Dendritic cell treated with granulocyte-macrophage colony-stimulating factor and Interleukin-4, amounts not matched to agents 40 ng/mL and 50 ng/mL, for 4 days (primary cell): ENCODE results near the gene ELP1.
"Not testable (repeated sequence)": the region's sequence is repeated elsewhere in the genome, so short reads cannot be mapped to it uniquely, and the experiment has no call there.

ENCODE experiments used
- H3K27ac Mint-ChIP-seq: one replicate; pipeline ENCODE4 v1.8.0; 2022; ENCODE audit warnings: mild to moderate bottlenecking, mixed read lengths
- H3K27me3 Mint-ChIP-seq: one replicate; pipeline ENCODE4 v1.8.0; 2022; ENCODE audit warnings: mild to moderate bottlenecking, mixed read lengths
- H3K36me3 Mint-ChIP-seq: one replicate; pipeline ENCODE4 v1.8.0; 2022; ENCODE audit warnings: low read depth, mixed read lengths
- H3K4me1 Mint-ChIP-seq: one replicate; pipeline ENCODE4 v1.8.0; 2022; ENCODE audit warnings: low read depth, mixed read lengths
- H3K4me3 Mint-ChIP-seq: one replicate; pipeline ENCODE4 v1.8.0; 2022; ENCODE audit warnings: mild to moderate bottlenecking, moderate library complexity, mixed read lengths
- H3K9me3 Mint-ChIP-seq: one replicate; pipeline ENCODE4 v1.8.0; 2022; ENCODE audit warnings: mixed read lengths
- intact Hi-C: fragments of 100-400 bp; cut with micrococcal nuclease; formaldehyde crosslinking; loops from one replicate; pipeline ENCODE4 v1.15.0; 2022

ELP1 gene

GRCh38 chr9:108951578-108951977, 17.7 kb upstream of the ELP1 start:
- Mint-ChIP-seq H3K9me3 (no peaks in the 10 kb centered on the region), H3K27me3 (no peaks in the 10 kb centered on the region), H3K4me1 (peaks cover 5% of the 10 kb centered on the region), H3K27ac (no peak overlapping the region), H3K36me3 (peaks cover 71% of the 10 kb centered on the region), H3K4me3 (no peak overlapping the region)
- intact Hi-C loops, result no loop called here

GRCh38 chr9:108950168-108950567, 16.2 kb upstream of the ELP1 start:
- Mint-ChIP-seq H3K9me3 (no peaks in the 10 kb centered on the region), H3K36me3 (peaks cover 71% of the 10 kb centered on the region), H3K4me3 (no peak overlapping the region), H3K27me3 (no peaks in the 10 kb centered on the region), H3K4me1 (peaks cover 11% of the 10 kb centered on the region), H3K27ac (no peak overlapping the region)
- intact Hi-C loops, result no loop called here

- intact Hi-C loops, result no loop called here
- Mint-ChIP-seq H3K4me3 (no peak overlapping the region), H3K27ac (no peak overlapping the region), H3K9me3 (no peaks in the 10 kb centered on the region), H3K27me3 (no peaks in the 10 kb centered on the region), H3K4me1 (peaks cover 4% of the 10 kb centered on the region), H3K36me3 (peaks cover 63% of the 10 kb centered on the region)
These were observed 6.1 kb upstream of the ELP1 start for GRCh38 chr9:108939975-108940374.

GRCh38 chr9:108937561-108938305, 3.8 kb upstream of the ELP1 start:
- Mint-ChIP-seq H3K9me3 (no peaks in the 10 kb centered on the region), H3K4me1 (peaks cover 20% of the 10 kb centered on the region), H3K36me3 (peaks cover 61% of the 10 kb centered on the region), H3K27ac (no peak overlapping the region), H3K27me3 (no peaks in the 10 kb centered on the region), H3K4me3 (no peak overlapping the region)
- intact Hi-C loops, result no loop called here

GRCh38 chr9:108934323-108934893, 484 bp upstream of the ELP1 start, which contains the start of gene ABITRAM:
ABITRAM (plus strand) TSS chr9:108934400; CDS start chr9:108934487, 87 bp downstream.
- Mint-ChIP-seq H3K27ac (peak within 1 kb of the TSS; percentile 96), H3K36me3 (peaks cover 49% of the 10 kb centered on the region), H3K9me3 (no peaks in the 10 kb centered on the region), H3K27me3 (no peaks in the 10 kb centered on the region), H3K4me3 (peak within 1 kb of the TSS; percentile 98), H3K4me1 (peaks cover 23% of the 10 kb centered on the region)
- intact Hi-C loops, result loop anchor here (1.0 to 5.0 kb wide), 2 partner anchors 78 to 186 kb away; partner anchors contain the start of gene CTNNAL1

- Mint-ChIP-seq H3K27ac (peak overlapping the region; percentile 96), H3K4me3 (peak overlapping the region; percentile 98), H3K36me3 (peaks cover 47% of the 10 kb centered on the region), H3K4me1 (peaks cover 23% of the 10 kb centered on the region), H3K9me3 (no peaks in the 10 kb centered on the region), H3K27me3 (no peaks in the 10 kb centered on the region)
- intact Hi-C loops, result loop anchor here (5.0 kb wide), 1 partner anchor 79 kb away; the partner anchor contains the start of gene CTNNAL1
These were observed 650 bp downstream of the ELP1 start for GRCh38 chr9:108933231-108933717.

- intact Hi-C loops, result no loop called here
- no peak overlapping the region for H3K4me3 Mint-ChIP-seq
- H3K27me3 Mint-ChIP-seq, result no peaks in the 10 kb centered on the region
- no peaks in the 10 kb centered on the region for H3K9me3 Mint-ChIP-seq
- peaks cover 68% of the 10 kb centered on the region for H3K36me3 Mint-ChIP-seq
- H3K27ac Mint-ChIP-seq, result no peak overlapping the region
- H3K4me1 Mint-ChIP-seq, result peaks cover 10% of the 10 kb centered on the region
These were observed 5.5 kb downstream of the ELP1 start for GRCh38 chr9:108928386-108928785.

- H3K27ac Mint-ChIP-seq, result no peak overlapping the region
- intact Hi-C loops, result no loop called here
- H3K9me3 Mint-ChIP-seq, result no peaks in the 10 kb centered on the region
- no peak overlapping the region for H3K4me3 Mint-ChIP-seq
- H3K27me3 Mint-ChIP-seq, result no peaks in the 10 kb centered on the region
- no peaks in the 10 kb centered on the region for H3K4me1 Mint-ChIP-seq
- H3K36me3 Mint-ChIP-seq, result peaks cover 88% of the 10 kb centered on the region
These were observed 9.5 kb downstream of the ELP1 start for GRCh38 chr9:108924466-108924865.

GRCh38 chr9:108921200-108921599, 12.7 kb downstream of the ELP1 start:
- Mint-ChIP-seq H3K27ac (no peak overlapping the region), H3K9me3 (no peaks in the 10 kb centered on the region), H3K4me1 (no peaks in the 10 kb centered on the region), H3K27me3 (no peaks in the 10 kb centered on the region), H3K4me3 (no peak overlapping the region), H3K36me3 (peaks cover 89% of the 10 kb centered on the region)
- intact Hi-C loops, result no loop called here

GRCh38 chr9:108920401-108920800, 13.5 kb downstream of the ELP1 start:
- H3K27ac Mint-ChIP-seq, intact Hi-C loops, H3K4me3 Mint-ChIP-seq, H3K4me1 Mint-ChIP-seq, H3K9me3 Mint-ChIP-seq, H3K27me3 Mint-ChIP-seq: not testable (repeated sequence)
- peaks cover 89% of the 10 kb centered on the region for H3K36me3 Mint-ChIP-seq

- peaks cover 89% of the 10 kb centered on the region for H3K36me3 Mint-ChIP-seq
- H3K27ac Mint-ChIP-seq, result no peak overlapping the region
These were observed 14.4 kb downstream of the ELP1 start for GRCh38 chr9:108919517-108919916.

GRCh38 chr9:108913391-108913790, 20.5 kb downstream of the ELP1 start:
- H3K9me3 Mint-ChIP-seq, result no peaks in the 10 kb centered on the region

More at GRCh38 chr9:108919517-108919916, 14.4 kb downstream of the ELP1 start:
- H3K9me3 Mint-ChIP-seq, result no peaks in the 10 kb centered on the region
- no peaks in the 10 kb centered on the region for H3K4me1 Mint-ChIP-seq
- H3K4me3 Mint-ChIP-seq, result no peak overlapping the region
- no peaks in the 10 kb centered on the region for H3K27me3 Mint-ChIP-seq
- intact Hi-C loops, result no loop called here

GRCh38 chr9:108911820-108912219, 22.1 kb downstream of the ELP1 start:
- Mint-ChIP-seq H3K9me3 (no peaks in the 10 kb centered on the region), H3K27ac (no peak overlapping the region)

More at GRCh38 chr9:108913391-108913790, 20.5 kb downstream of the ELP1 start:
- H3K36me3 Mint-ChIP-seq, result peaks cover 80% of the 10 kb centered on the region
- H3K4me1 Mint-ChIP-seq, result peaks cover 7% of the 10 kb centered on the region
- H3K4me3 Mint-ChIP-seq, result no peak overlapping the region
- intact Hi-C loops, result no loop called here
- H3K27ac Mint-ChIP-seq, result no peak overlapping the region
- no peaks in the 10 kb centered on the region for H3K27me3 Mint-ChIP-seq

GRCh38 chr9:108910914-108911313, 23.0 kb downstream of the ELP1 start:
- H3K27ac Mint-ChIP-seq, result no peak overlapping the region

More at GRCh38 chr9:108911820-108912219, 22.1 kb downstream of the ELP1 start:
- H3K4me1 Mint-ChIP-seq, result peaks cover 7% of the 10 kb centered on the region
- H3K36me3 Mint-ChIP-seq, result peaks cover 78% of the 10 kb centered on the region
- intact Hi-C loops, result no loop called here
- H3K27me3 Mint-ChIP-seq, result no peaks in the 10 kb centered on the region
- H3K4me3 Mint-ChIP-seq, result no peak overlapping the region

More at GRCh38 chr9:108910914-108911313, 23.0 kb downstream of the ELP1 start:
- Mint-ChIP-seq H3K4me3 (no peak overlapping the region), H3K27me3 (no peaks in the 10 kb centered on the region), H3K9me3 (no peaks in the 10 kb centered on the region), H3K36me3 (peaks cover 81% of the 10 kb centered on the region), H3K4me1 (peaks cover 7% of the 10 kb centered on the region)
- intact Hi-C loops, result no loop called here
